Right lobe of liver (tissue), 6 donors: ENCODE data around the gene PLIN5. TPM values are rescaled to one million over a fixed set of nuclear protein-coding genes. Genes with fewer than 3 reads are reported as not detected.

Source experiments
- ATAC-seq, 4 donors: fragments of 200-7000 bp; cut with Tn5 transposase; one replicate each; pipeline ENCODE4 v1.9.1; 2020; ENCODE audit warnings: mild to moderate bottlenecking in 4 of 4, moderate library complexity in 4 of 4
- DNase-seq, 3 donors: peaks; one replicate each; pipeline ENCODE4 v3.0.0-alpha.2; 2020
- H3K27ac ChIP-seq, 3 donors: fragments of 200-600 bp; one replicate each; pipeline ENCODE4 v1.8.0; 2022
- H3K27me3 ChIP-seq, 2 donors: fragments of 200-600 bp; one replicate each; pipeline ENCODE4 v1.8.0; 2022
- H3K36me3 ChIP-seq, 4 donors: fragments of 200-600 bp; sonication (generic) in 1 of 4; one replicate each; pipeline versions ENCODE4 v1.5.1 to v1.8.0; 2017 to 2022; ENCODE audit warnings: control low read depth in 1 of 4
- H3K4me1 ChIP-seq, 4 donors: fragments of 200-600 bp; sonication (generic) in 1 of 4; one replicate each; pipeline versions ENCODE4 v1.5.1 to v1.8.0; 2017 to 2022; ENCODE audit warnings: control low read depth in 1 of 4
- H3K4me3 ChIP-seq, 3 donors: fragments of 200-600 bp; one replicate each; pipeline ENCODE4 v1.8.0; 2022
- H3K9me3 ChIP-seq, 4 donors: fragments of 200-600 bp; sonication (generic) in 1 of 4; one replicate each; pipeline versions ENCODE4 v1.5.1 to v1.8.0; 2017 to 2022; ENCODE audit warnings: control low read depth in 1 of 4
- POLR2A ChIP-seq: fragments of 450-650 bp; IDR thresholded peaks from one replicate; pipeline ENCODE4 v1.6.1; 2017; ENCODE audit warnings: antibody characterized with exemption, mild to moderate bottlenecking
- WGBS: methylation state at CpG from one replicate; pipeline ENCODE4 v1.1.6; 2018; ENCODE audit warnings: low coverage, low lambda C conversion rate; ENCODE audit not compliant: insufficient coverage; ENCODE audit errors: missing lambda C conversion rate; 5-methylcytosine and 5-hydroxymethylcytosine counted together
- intact Hi-C, 2 donors: fragments of 100-400 bp; cut with DNase I; formaldehyde crosslinking; loops; one replicate each; pipeline versions ENCODE4 v1.11.2 to v1.14.1; 2022
- total RNA-seq, 6 experiments: library from RNA; depleted of rRNA in 2 of 6; stranded (reverse); fragments of >200 nt in 2 of 6; fragmentation: NEBNext Ultra II Directional in 3 of 6; extraction: Animal tissue kit (Norgen Biotek cat#: 25700) in 3 of 6; gene quantifications; one replicate each; pipeline versions ENCODE4 v1.1.0 to v1.2.4, GENCODE V29; 2016 to 2023
- TF ChIP-seq, protein P1 (sequence below), 4 donors: fragments of 200-600 bp in 3 of 4; fragments of 450-650 bp in 1 of 4; IDR thresholded peaks; one replicate each; pipeline versions ENCODE4 v1.5.1 to v1.8.0; 2016 to 2022; ENCODE audit warnings: antibody characterized with exemption in 4 of 4, mild to moderate bottlenecking in 2 of 4
- donor health status: DM: no; HTN: yes; CAD: no.
- donor health status: DM: no; HTN: no; CAD: no.
- donor health status: DM: no; HTN: no; CAD: no.
- donor health status: DM: no; HTN: yes; CAD: no.
- donor health status: DM: no; HTN: yes; CAD: no.

The PLIN5 gene
- total RNA-seq, 6 experiments from 2014 or later, result 35.0 to 149 (median 117) TPM

DNA sequence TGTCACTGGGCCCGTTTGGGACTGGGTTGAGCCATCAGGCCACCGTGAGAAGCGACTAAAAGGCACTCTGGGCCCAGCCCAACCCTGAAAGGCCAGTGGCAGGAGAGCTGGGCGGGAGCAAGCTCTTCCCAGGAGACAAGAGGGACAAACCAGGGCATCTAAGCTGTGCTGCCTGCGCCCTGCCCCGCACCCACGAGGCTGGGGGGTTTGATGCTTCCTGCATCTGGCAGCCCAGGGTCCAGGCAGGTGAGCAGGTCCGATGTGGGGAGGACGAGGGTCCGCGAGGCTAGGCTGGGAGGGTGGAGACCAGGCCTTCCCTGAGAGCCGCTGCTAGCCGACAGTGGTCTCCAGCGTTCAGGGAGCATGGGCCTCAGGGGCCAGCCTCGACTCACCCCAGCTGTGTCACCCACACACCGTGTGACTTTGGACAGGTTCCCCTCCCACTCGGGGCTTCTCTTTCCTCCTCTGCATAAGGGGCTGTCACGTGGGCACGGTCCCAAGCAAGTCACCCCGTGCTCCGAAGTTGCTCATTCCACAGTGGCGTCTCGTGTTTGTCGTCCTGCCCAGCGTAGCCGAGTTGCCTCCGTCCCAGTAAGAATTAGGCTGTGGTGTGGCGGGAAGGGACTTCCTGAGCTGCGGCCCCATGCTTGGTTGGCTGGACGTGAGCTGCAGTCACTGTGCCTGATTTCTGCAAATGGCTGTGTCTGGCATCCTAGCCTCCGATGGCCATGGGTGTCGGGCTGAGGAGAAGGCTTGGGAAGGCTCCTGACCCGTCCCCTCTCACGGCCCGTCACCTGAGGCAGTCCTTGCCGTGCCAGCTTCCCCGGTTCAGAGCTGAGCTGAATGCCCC is 32.5 kb downstream of the PLIN5 start:
- intact Hi-C loops, result no loop called here
- no peak overlapping the region for H3K4me3 ChIP-seq
- no peak overlapping the region for H3K27ac ChIP-seq
- DNase-seq (no peak), ATAC-seq (no peak)
- no peaks in the 10 kb centered on the region for H3K27me3 ChIP-seq
- no peaks in the 10 kb centered on the region for H3K4me1 ChIP-seq
- H3K36me3 ChIP-seq, result peaks cover 0 to 65% (median 12%) of the 10 kb centered on the region in 4 donors
- no peaks in the 10 kb centered on the region for H3K9me3 ChIP-seq
- TF ChIP-seq, protein P1, sequence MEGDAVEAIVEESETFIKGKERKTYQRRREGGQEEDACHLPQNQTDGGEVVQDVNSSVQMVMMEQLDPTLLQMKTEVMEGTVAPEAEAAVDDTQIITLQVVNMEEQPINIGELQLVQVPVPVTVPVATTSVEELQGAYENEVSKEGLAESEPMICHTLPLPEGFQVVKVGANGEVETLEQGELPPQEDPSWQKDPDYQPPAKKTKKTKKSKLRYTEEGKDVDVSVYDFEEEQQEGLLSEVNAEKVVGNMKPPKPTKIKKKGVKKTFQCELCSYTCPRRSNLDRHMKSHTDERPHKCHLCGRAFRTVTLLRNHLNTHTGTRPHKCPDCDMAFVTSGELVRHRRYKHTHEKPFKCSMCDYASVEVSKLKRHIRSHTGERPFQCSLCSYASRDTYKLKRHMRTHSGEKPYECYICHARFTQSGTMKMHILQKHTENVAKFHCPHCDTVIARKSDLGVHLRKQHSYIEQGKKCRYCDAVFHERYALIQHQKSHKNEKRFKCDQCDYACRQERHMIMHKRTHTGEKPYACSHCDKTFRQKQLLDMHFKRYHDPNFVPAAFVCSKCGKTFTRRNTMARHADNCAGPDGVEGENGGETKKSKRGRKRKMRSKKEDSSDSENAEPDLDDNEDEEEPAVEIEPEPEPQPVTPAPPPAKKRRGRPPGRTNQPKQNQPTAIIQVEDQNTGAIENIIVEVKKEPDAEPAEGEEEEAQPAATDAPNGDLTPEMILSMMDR (IDR thresholded peaks at IDR 0.05), result no peak
- no peak for TF ChIP-seq POLR2A
- 60% methylated on average over 5 of the region's 37 CpGs for WGBS

GRCh38 chr19:4501691-4502090 is 33.3 kb downstream of the PLIN5 start:
- no peak for TF ChIP-seq POLR2A
- TF ChIP-seq, protein P1 (IDR thresholded peaks at IDR 0.05), result no peak
- H3K4me1 ChIP-seq, result no peaks in the 10 kb centered on the region
- no peaks in the 10 kb centered on the region for H3K9me3 ChIP-seq
- peaks cover 0 to 57% (median 8%) of the 10 kb centered on the region in 4 donors for H3K36me3 ChIP-seq
- DNase-seq, result no peak
- intact Hi-C loops, result no loop called here
- 83% methylated on average over 2 of the region's 25 CpGs for WGBS
- no peak overlapping the region for H3K27ac ChIP-seq
- no peak overlapping the region for H3K4me3 ChIP-seq
- no peak for ATAC-seq
- H3K27me3 ChIP-seq, result no peaks in the 10 kb centered on the region

DNA sequence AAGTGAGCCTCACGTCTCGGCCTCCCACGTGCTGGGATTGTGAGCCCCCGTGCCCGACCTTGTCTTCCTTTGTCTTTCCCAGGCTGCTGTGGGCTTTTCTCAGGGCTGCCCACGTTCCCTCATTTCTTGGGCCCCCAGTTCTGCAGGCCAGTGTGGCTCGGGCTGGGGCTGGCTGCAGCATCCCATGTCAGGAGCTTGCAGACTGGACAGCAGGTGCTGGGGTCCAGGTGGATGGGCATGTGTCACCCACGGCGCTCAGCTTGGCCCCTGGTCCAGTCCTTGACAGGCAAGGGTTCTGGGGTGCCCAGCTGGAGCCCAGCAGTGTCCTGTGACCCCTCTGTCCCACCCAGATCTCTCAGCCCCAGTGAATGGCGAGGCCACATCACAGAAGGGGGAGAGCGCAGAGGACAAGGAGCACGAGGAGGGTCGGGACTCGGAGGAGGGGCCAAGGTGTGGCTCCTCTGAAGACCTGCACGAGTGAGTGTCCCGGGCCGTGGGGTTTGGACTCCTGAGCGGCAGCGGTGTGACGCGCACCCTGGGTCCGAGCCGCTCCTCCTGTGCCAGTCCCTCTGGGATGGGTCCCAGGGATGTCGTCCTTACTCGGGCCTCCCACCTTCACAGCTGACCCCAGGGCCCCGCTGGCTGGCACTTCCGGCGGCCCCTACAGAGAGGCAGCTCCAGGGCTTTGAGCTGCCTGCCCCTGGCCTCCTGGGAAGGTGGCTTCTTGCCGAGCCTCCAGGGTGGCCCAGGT is 34.0 kb downstream of the PLIN5 start:
- intact Hi-C loops, result no loop called here
- no peak for DNase-seq
- ATAC-seq, result peak in 1 of 4 donors; percentile 3
- no peak overlapping the region for H3K27ac ChIP-seq
- H3K4me3 ChIP-seq, result no peak overlapping the region
- H3K36me3 ChIP-seq, result peaks cover 0 to 52% (median 7%) of the 10 kb centered on the region in 4 donors
- TF ChIP-seq, protein P1 (IDR thresholded peaks at IDR 0.05), result no peak
- no peak for TF ChIP-seq POLR2A
- H3K4me1 ChIP-seq, result no peaks in the 10 kb centered on the region
- no peaks in the 10 kb centered on the region for H3K27me3 ChIP-seq
- WGBS, result 83% methylated on average over 6 of the region's 29 CpGs
- H3K9me3 ChIP-seq, result no peaks in the 10 kb centered on the region

GRCh38 chr19:4499855-4500254 is 35.2 kb downstream of the PLIN5 start:
- H3K36me3 ChIP-seq, result peaks cover 0 to 49% (median 4%) of the 10 kb centered on the region in 4 donors
- intact Hi-C loops, result loop anchor here in 1 of 2 donors (10.0 kb wide), 1 partner anchor 235 kb away; no protein-coding TSS in a partner anchor

More at GRCh38 chr19:4499855-4500254, 35.2 kb downstream of the PLIN5 start:
- 94% methylated on average over 2 of the region's 15 CpGs for WGBS
- no peaks in the 10 kb centered on the region for H3K27me3 ChIP-seq
- no peaks in the 10 kb centered on the region for H3K4me1 ChIP-seq
- no peak overlapping the region for H3K4me3 ChIP-seq
- H3K27ac ChIP-seq, result no peak overlapping the region
- TF ChIP-seq POLR2A, result no peak
- TF ChIP-seq, protein P1 (IDR thresholded peaks at IDR 0.05), result no peak
- no peaks in the 10 kb centered on the region for H3K9me3 ChIP-seq
- ATAC-seq, result no peak
- DNase-seq, result no peak
